ENCODE results near the gene NDFIP2.

- no peak for TF ChIP-seq CTCF (IDR thresholded peaks at IDR 0.05)
- no peak for TF ChIP-seq EZH2 (IDR thresholded peaks at IDR 0.05; ENCODE audit: borderline replicate concordance, insufficient read depth, low read depth, low read length, poor library complexity, severe bottlenecking)
Measured at GRCh38 chr13:79560954-79561353, 80.0 kb downstream of the NDFIP2 start.
